Breast epithelium (tissue), 3 donors: Measurements from ENCODE around the gene IRX4.

Experiments
- CTCF ChIP-seq, 3 donors: fragments of 450-650 bp; IDR thresholded peaks; one replicate each; pipeline ENCODE4 v1.5.1; 2016 to 2017; ENCODE audit warnings: antibody characterized with exemption in 3 of 3, mild to moderate bottlenecking in 3 of 3, moderate library complexity in 3 of 3
- POLR2A ChIP-seq: fragments of 450-650 bp; IDR thresholded peaks from one replicate; pipeline ENCODE4 v1.6.1; 2016; ENCODE audit warnings: antibody characterized with exemption, mild to moderate bottlenecking, moderate library complexity
- POLR2AphosphoS5 ChIP-seq, 3 donors: sonication (generic); formaldehyde crosslinking; IDR thresholded peaks; one replicate each; pipeline ENCODE4 v1.6.1; 2017; ENCODE audit warnings: antibody characterized with exemption in 3 of 3

GRCh38 chr5:1893754-1894153, 11.0 kb upstream of the IRX4 start:
- TF ChIP-seq POLR2A (no peak), CTCF (IDR thresholded peaks at IDR 0.05) (no peak), POLR2AphosphoS5 (IDR thresholded peaks at IDR 0.05) (no peak)
